Transverse colon (tissue), 4 donors: ENCODE data around the gene CHRM5. TPM values are rescaled to one million over a fixed set of nuclear protein-coding genes. Genes with fewer than 3 reads are reported as not detected.
"Not testable (repeated sequence)": the region's sequence is repeated elsewhere in the genome, so short reads cannot be mapped to it uniquely, and the experiment has no call there.

Source experiments
- DNase-seq: peaks from one replicate; pipeline ENCODE4 v3.0.0-alpha.2; 2019
- H3K27ac ChIP-seq, 4 donors: fragments of 200-600 bp; sonication (generic); 2 replicates each; pipeline ENCODE4 v1.5.1; 2016 to 2018; ENCODE audit warnings: inconsistent platforms in 4 of 4
- H3K27me3 ChIP-seq: fragments of 200-600 bp; sonication (generic); 2 replicates; pipeline ENCODE4 v1.5.1; 2017; ENCODE audit warnings: inconsistent platforms
- H3K36me3 ChIP-seq, 4 donors: fragments of 200-600 bp; sonication (generic); 2 replicates each; pipeline ENCODE4 v1.5.1; 2017 to 2019; ENCODE audit warnings: inconsistent platforms in 4 of 4
- H3K4me1 ChIP-seq, 4 donors: fragments of 200-600 bp; sonication (generic); 2 replicates each; pipeline ENCODE4 v1.5.1; 2017 to 2020; ENCODE audit warnings: inconsistent platforms in 4 of 4
- H3K4me3 ChIP-seq, 4 donors: fragments of 200-600 bp; sonication (generic); 1 replicate in 1 of 4; 2 replicates in 3 of 4; pipeline versions ENCODE4 v1.5.1 to v1.6.1; 2017 to 2019; ENCODE audit warnings: inconsistent platforms in 4 of 4
- H3K9me3 ChIP-seq, 2 donors: fragments of 200-600 bp; sonication (generic); 2 replicates each; pipeline ENCODE4 v1.5.1; 2017 to 2019; ENCODE audit warnings: inconsistent platforms in 2 of 2
- EP300 ChIP-seq: sonication (generic); formaldehyde crosslinking; IDR thresholded peaks from one replicate; pipeline ENCODE4 v1.6.1; 2017; ENCODE audit warnings: antibody characterized with exemption, low read depth
- POLR2A ChIP-seq: fragments of 450-650 bp; IDR thresholded peaks from one replicate; pipeline ENCODE4 v1.6.1; 2016; ENCODE audit warnings: antibody characterized with exemption, mild to moderate bottlenecking, moderate library complexity
- POLR2AphosphoS5 ChIP-seq, 3 donors: sonication (generic); formaldehyde crosslinking; IDR thresholded peaks; one replicate each; pipeline ENCODE4 v1.6.1; 2016; ENCODE audit warnings: antibody characterized with exemption in 3 of 3
- WGBS, 2 donors: methylation state at CpG; one replicate each; pipeline ENCODE4 v1.1.5; 2018; ENCODE audit warnings: low coverage in 1 of 2; 5-methylcytosine and 5-hydroxymethylcytosine counted together
- in situ Hi-C, 4 donors: fragments of 200-750 bp; cut with MboI; loops; one replicate each; pipeline versions ENCODE4 v1.15.0 to v1.15.1; 2017; ENCODE audit warnings: low sequenced_read_pairs in 3 of 4, low pct_ligation_motif_present in 1 of 4, low pct_unique_long_range_greater_than_20kb in 1 of 4
- intact Hi-C: fragments of 100-400 bp; cut with DNase I; formaldehyde crosslinking; loops from one replicate; pipeline ENCODE4 v1.15.1; 2023; ENCODE audit warnings: low total_unique reads
- total RNA-seq, 4 donors: library from RNA; depleted of rRNA; stranded (reverse); fragments of >200 nt; gene quantifications; one replicate each; pipeline ENCODE4 v1.1.0, GENCODE V29; 2016
- TF ChIP-seq, protein P1 (sequence below), 5 experiments: fragments of 200-600 bp in 3 of 5; fragments of 450-650 bp in 2 of 5; sonication (generic) in 3 of 5; IDR thresholded peaks; 1 replicate in 2 of 5; 2 replicates in 3 of 5; pipeline ENCODE4 v1.5.1; 2016 to 2017; ENCODE audit warnings: antibody characterized with exemption in 5 of 5, inconsistent platforms in 3 of 5, mild to moderate bottlenecking in 2 of 5, moderate library complexity in 1 of 5

The CHRM5 gene
- total RNA-seq, 4 donors from 2014 or later: not detected

DNA sequence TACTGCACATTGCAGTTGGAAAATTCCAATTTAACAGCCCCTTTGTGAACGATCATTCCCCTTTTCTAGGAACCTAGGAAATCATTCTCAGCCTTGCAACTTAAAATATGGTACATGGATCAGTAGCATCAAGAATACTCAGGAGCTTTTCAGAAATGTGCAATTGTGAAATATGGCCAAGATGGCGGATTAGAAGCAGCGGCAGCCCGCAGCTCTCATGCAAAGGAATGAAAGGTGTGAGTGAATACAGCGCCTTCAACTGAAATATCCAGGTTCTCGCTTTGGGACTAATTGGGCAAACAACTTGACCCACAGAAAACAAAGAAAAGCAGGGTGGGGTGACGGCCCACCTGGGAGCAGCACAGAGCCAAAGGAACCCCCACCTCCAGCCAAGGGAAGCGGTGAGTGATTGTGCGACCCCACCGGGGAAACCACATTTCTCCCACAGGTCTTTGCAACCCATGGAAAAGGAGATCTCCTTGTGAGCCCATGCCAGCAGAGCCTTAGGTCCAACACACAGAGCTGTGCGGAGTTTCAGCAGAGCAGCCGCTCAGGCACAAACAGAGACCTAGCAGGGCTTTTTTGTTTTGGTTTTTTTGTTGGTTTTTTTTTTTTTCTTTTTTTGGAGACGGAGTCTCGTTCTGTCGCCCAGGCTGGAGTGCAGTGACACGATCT is 78.3 kb downstream of the CHRM5 start:
- H3K27ac ChIP-seq: no peak overlapping the region
- in situ Hi-C loops: no loop called here
- no peaks in the 10 kb centered on the region for H3K4me1 ChIP-seq
- no peak for TF ChIP-seq POLR2A
- no peak for TF ChIP-seq POLR2AphosphoS5 (IDR thresholded peaks at IDR 0.05)
- TF ChIP-seq EP300: no peak
- TF ChIP-seq, protein P1, sequence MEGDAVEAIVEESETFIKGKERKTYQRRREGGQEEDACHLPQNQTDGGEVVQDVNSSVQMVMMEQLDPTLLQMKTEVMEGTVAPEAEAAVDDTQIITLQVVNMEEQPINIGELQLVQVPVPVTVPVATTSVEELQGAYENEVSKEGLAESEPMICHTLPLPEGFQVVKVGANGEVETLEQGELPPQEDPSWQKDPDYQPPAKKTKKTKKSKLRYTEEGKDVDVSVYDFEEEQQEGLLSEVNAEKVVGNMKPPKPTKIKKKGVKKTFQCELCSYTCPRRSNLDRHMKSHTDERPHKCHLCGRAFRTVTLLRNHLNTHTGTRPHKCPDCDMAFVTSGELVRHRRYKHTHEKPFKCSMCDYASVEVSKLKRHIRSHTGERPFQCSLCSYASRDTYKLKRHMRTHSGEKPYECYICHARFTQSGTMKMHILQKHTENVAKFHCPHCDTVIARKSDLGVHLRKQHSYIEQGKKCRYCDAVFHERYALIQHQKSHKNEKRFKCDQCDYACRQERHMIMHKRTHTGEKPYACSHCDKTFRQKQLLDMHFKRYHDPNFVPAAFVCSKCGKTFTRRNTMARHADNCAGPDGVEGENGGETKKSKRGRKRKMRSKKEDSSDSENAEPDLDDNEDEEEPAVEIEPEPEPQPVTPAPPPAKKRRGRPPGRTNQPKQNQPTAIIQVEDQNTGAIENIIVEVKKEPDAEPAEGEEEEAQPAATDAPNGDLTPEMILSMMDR (IDR thresholded peaks at IDR 0.05): no peak
- intact Hi-C loops: no loop called here
- no peak overlapping the region for H3K4me3 ChIP-seq
- no peaks in the 10 kb centered on the region for H3K27me3 ChIP-seq
- peaks cover 11 to 13% of the 10 kb centered on the region in 2 donors for H3K9me3 ChIP-seq
- WGBS, 2 donors: 79 to 91% methylated on average over 3 to 16 of the region's 16 CpGs
- H3K36me3 ChIP-seq: no peaks in the 10 kb centered on the region
- no peak for DNase-seq

DNA sequence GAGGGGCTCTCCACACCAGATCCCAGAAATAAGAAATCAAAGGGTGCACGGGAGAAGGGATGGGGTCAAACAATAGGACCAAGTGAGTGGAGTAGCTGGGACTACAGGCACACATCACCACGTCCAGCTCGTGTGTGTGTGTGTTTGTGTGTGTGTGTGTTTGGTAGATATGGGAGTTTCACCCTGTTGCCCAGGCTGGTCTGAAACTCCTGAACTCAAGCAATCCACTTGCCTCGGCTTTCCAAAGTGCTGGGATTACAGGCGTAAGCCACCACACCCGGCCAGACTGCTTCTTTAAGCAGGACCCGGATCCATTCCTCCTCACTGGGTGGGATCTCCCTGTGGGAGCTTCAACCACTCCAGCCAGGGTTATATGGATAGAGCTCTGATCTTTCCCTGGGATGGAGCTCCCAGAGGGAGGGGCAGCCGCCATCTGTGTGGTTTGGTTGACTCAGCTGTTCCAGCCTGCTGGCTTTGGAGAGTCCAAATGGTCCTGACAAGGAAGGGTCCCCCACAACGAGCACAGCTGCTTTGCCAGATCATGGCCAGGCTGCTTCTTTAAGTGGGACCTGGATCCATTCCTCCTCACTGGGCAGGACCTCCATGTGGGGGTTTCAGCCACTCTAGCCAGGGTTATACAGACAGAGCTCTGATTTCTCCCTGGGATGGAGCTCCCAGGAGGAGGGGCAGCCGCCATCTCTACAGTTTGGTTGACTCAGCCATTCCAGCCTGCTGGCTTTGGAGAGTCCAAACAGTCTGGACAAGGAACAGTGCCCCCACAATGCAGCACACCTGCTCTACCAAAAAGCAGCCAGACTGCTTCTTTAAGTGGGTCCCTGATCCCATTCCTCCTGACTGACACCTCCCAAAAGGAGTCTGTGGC is 79.8 kb downstream of the CHRM5 start:
- in situ Hi-C loops (no loop called here), intact Hi-C loops (no loop called here)
- H3K27ac ChIP-seq: no peak overlapping the region
- 80% methylated on average over 10 of the region's 10 CpGs; no CpG with 5 or more reads in 1 of the 2 donors for WGBS, 2 donors
- H3K4me3 ChIP-seq: no peak overlapping the region
- H3K9me3 ChIP-seq: peaks cover 11 to 13% of the 10 kb centered on the region in 2 donors
- H3K36me3 ChIP-seq: no peaks in the 10 kb centered on the region
- no peak for DNase-seq
- H3K27me3 ChIP-seq: no peaks in the 10 kb centered on the region
- no peaks in the 10 kb centered on the region for H3K4me1 ChIP-seq
- no peak for TF ChIP-seq EP300
- TF ChIP-seq, protein P1 (IDR thresholded peaks at IDR 0.05): no peak
- no peak for TF ChIP-seq POLR2A
- TF ChIP-seq POLR2AphosphoS5 (IDR thresholded peaks at IDR 0.05): no peak

DNA sequence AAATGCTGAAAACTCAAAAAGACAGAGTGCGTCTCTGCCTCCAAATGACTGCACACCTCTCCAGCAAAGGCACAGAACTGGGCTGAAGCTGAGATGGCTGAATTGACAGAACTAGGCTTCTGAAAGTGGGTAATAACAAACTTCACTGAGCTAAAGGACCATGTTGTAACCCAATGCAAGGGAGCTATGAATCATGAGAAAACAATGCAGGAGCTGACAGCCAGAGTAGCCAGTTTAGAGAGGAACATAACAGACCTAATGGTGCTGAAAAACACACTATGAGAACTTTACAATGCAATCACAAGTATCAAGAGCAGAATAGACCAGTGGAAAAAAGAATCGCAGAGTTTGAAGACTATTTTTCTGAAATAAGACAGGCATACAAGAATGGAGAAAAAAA is 80.8 kb downstream of the CHRM5 start:
- Histone ChIP-seq H3K4me3 (no peak overlapping the region), H3K36me3 (no peaks in the 10 kb centered on the region), H3K4me1 (no peaks in the 10 kb centered on the region), H3K9me3 (peaks cover 11 to 13% of the 10 kb centered on the region in 2 donors), H3K27ac (no peak overlapping the region), H3K27me3 (no peaks in the 10 kb centered on the region)
- in situ Hi-C loops (no loop called here), intact Hi-C loops (no loop called here)
- WGBS, 2 donors: 96 to 100% methylated on average over 2 of the region's 2 CpGs
- TF ChIP-seq POLR2A: no peak
- TF ChIP-seq, protein P1 (IDR thresholded peaks at IDR 0.05): no peak
- no peak for TF ChIP-seq POLR2AphosphoS5 (IDR thresholded peaks at IDR 0.05)
- no peak for DNase-seq

DNA sequence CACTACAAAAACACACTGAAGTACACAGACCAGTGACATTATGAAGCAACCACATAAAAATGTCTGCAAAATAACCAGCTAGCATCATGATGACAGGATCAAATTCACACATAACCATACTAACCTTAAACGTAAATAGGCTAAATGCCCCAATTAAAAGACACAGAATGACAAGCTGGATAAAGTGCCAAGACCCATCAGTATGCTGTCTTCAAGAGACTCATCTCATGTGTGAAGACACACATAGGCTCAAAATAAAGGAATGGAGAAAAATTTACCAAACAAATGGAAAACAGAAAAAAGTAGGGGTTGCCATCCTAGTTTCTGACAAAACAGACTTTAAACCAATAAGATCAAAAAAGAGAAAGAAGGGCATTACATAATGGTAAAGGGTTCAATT is 82.1 kb downstream of the CHRM5 start:
- H3K27ac ChIP-seq, H3K4me3 ChIP-seq, H3K36me3 ChIP-seq, intact Hi-C loops, H3K27me3 ChIP-seq, DNase-seq, H3K4me1 ChIP-seq: not testable (repeated sequence)
- in situ Hi-C loops: loop anchor here in 2 of 4 donors (25.0 kb wide), 2 partner anchors 162 to 537 kb away; partner anchors contain the start of genes GOLGA8B (in 1 of the 2) and KATNBL1 (in 1 of the 2)
- H3K9me3 ChIP-seq: peaks cover 11 to 13% of the 10 kb centered on the region in 2 donors
- WGBS, 2 donors: 67 to 85% methylated on average over 1 of the region's 1 CpG
